ENCODE data around the gene IGSF8.
A peak's percentile ranks its signal among the peaks of the same experiment; 100 is the strongest.

The IGSF8 gene, protein sequence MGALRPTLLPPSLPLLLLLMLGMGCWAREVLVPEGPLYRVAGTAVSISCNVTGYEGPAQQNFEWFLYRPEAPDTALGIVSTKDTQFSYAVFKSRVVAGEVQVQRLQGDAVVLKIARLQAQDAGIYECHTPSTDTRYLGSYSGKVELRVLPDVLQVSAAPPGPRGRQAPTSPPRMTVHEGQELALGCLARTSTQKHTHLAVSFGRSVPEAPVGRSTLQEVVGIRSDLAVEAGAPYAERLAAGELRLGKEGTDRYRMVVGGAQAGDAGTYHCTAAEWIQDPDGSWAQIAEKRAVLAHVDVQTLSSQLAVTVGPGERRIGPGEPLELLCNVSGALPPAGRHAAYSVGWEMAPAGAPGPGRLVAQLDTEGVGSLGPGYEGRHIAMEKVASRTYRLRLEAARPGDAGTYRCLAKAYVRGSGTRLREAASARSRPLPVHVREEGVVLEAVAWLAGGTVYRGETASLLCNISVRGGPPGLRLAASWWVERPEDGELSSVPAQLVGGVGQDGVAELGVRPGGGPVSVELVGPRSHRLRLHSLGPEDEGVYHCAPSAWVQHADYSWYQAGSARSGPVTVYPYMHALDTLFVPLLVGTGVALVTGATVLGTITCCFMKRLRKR

GRCh38 chr1:160097911-160098851 is at the start of gene IGSF8:
Gene IGSF8 (minus strand): TSS chr1:160098619. CDS start chr1:160098472, 147 bp downstream.
- peak in 1 of 2 experiments; percentile 78 for DNase-seq

DNA sequence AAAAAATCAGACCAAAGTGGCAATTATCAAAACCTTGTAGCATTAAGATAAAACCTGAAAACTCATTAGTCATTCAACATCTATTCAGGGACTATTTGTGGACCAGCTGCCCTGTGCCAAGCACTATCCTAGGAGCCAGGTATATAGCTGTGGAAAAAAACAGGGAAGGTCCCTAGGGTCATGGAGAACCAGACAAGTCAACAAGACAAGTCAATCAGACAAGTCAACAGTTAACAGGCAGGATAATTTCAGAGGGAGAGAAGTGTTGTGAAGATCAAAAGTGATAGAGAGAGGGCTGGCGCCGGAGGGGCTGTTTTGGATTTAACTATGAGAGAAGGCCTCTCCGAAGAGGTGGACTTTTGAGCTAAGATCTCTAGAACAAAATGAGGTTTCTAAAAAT is 49.7 kb upstream of the IGSF8 start:
- DNase-seq: no peak

GRCh38 chr1:160146107-160146506 is 47.7 kb upstream of the IGSF8 start:
- no peak for DNase-seq

- no peak for DNase-seq
Observed at GRCh38 chr1:160144921-160145320, 46.5 kb upstream of the IGSF8 start.

DNA sequence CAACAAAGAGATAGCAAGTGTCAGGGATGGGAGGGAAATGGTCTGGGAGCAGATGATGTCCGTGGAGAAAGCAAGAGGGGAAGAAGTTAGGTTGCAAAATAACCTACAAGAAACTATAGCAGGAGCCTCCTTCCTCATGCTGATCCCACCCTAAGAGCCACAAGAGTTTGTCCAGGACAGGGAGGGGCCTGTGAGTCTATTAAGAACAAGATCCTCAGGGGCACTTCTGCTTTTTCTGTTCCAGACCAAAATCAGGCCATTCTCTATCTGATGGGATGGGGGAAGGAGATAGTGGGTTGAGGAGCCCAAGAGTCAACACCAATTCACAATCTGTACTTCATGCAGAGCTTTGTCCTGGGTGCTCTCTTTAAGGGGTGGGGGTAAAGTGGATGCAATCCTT is 45.3 kb upstream of the IGSF8 start:
- no peak for DNase-seq

DNA sequence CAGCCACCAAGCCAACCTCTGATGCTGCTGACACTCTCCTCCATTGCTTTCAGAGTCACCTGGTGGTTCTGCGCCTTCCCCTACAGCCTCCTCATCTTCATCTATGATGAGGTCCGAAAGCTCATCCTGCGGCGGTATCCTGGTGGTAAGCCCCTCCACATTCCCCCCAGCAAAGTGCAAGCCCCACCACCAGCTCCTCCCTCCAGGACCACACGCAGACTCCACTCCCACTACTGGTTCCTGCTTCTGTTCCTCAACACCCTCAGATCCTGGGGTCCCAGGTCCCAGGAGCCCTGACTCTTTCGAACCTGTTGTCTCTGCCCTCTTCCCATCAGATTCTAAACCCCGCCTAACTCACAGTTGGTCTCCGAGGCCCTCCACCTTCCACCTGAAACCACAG is 41.4 kb upstream of the IGSF8 start:
- no peak for DNase-seq

DNA sequence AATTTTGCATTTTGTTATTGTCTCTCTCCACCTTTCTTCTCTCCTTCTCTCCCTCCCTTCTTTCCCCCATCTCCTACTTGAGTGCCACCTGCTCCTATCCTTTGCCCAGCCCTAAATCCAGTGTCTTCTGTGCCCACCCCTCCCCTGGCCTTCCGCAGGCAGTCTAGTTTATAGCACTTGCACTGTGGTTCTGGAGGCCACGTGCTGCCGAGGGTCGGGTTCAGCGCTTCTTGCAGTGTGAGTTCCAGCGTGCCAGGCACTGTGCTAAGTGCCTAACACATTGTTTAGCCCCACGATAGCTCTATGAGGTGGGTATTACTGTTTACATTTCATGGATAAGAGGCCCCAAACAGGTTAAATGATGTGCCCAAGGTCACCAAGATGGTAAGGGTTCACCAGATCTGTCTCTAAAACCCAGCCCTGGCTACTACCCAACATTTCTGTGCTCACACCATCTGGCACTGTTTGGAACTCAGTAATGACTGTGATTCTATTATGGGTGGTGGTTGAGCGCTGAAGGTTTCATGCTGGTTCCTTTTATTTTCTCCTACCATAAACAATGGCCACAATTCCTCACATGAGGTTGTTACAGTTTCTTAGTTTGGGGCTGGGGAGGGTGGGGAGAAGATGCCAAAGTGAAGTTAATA is 38.9 kb upstream of the IGSF8 start:
- DNase-seq: peak in 1 of 2 experiments; percentile 68

GRCh38 chr1:160136926-160137200 is 38.4 kb upstream of the IGSF8 start:
- DNase-seq: no peak

DNA sequence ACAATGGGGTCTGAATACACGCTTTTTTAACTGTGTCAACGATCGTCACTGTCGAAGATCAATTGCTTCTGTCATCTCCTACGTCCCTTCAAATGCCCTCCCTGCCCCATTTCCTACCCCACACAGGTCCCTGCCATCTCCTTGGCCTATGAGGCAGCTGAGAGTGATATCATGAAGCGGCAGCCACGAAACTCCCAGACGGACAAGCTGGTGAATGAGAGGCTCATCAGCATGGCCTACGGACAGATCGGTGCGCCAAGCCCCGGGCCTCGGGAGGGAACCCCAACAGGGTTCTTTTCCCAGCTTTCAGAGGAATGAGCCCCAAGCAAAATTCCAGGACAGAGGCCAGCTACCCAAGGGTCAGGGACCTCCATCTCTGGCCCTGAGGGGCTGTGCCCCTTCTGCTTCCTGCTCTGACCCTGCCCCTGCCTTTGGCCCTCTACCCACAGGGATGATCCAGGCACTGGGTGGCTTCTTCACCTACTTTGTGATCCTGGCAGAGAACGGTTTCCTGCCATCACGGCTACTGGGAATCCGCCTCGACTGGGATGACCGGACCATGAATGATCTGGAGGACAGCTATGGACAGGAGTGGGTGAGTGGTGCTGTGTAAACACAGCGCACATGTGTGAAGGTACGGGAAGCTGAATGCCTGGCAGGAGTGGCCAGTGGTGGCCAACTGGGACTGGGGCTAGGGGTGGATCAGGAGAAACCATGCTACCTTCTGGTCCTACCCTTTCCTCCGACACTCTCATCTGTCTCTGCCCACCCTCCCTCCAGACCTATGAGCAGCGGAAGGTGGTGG is 37.9 kb upstream of the IGSF8 start:
- DNase-seq: no peak

GRCh38 chr1:160134791-160135572 is 36.6 kb upstream of the IGSF8 start:
- DNase-seq: no peak

GRCh38 chr1:160133990-160134770 is 35.8 kb upstream of the IGSF8 start:
- no peak for DNase-seq

DNA sequence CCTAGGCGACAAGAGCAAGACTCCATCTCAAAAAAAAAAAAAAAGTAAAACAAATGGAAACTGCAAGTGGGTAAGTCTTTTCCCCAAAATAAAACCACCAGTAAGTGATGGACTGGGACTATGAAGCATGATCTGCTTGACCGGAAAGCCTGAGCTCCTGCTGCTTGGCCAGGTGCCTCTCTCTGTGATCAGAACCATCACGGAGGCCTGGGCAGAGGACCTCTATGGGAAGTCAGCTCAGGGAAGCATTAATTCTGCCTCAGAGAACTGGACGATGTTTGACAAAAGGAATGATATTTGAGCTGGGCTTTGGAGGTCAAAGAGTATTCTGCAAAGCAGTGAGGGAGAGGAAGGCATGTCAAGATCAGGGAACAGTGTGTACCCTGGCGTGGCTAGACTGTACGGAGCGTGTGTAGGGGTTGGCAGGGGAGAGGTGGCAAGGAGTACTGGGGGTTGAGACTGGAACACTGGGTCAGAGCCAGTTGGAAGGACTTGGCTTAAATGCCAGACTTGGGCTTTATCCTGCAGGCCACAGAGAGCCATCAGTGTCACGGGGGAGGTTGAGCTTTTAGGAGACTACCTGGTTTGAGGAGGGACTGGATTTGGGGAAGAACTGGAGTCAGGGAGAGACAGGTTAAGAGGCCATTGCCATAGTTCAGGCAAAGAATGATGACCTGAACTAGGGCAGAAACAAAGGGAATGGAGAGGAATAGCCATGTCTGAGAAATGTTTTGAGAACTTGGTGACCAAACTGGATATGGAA is 33.6 kb upstream of the IGSF8 start:
- DNase-seq: no peak

- DNase-seq: no peak
Observed at GRCh38 chr1:160130939-160131338, 32.5 kb upstream of the IGSF8 start.

- DNase-seq: no peak
Observed at GRCh38 chr1:160130486-160130885, 32.1 kb upstream of the IGSF8 start.

DNA sequence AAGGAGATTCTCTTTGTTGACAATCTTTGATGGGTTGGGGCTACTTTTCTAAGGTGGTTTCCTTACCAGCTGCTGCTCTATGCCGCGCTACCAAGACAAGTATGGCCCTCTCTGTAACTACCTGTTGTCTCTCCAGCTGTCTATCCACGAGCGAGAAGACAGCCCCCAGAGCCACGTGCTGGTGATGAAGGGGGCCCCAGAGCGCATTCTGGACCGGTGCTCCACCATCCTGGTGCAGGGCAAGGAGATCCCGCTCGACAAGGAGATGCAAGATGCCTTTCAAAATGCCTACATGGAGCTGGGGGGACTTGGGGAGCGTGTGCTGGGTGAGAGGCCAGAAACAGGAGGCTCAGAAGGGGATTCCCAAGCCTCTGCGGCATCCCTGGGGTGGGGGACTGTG is 31.5 kb upstream of the IGSF8 start:
- no peak for DNase-seq

DNA sequence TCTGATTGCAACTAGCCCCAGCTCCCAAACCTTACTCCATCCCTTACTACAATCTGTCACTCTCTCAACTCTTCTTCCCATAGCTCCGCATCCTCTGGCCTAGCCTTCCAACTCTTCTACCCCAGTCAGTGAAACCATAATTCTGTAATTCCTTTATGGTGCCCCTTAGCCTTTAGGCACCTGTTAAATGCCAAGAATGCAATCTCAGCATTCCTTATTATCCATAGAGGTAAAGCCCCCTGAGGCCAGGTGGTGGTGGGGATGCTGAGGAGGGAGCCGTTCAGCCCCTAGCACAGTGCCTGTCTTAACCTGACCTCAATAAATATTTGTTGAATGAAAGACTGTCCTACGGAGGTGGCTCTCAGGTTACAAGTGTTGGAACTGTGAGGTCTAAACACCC is 31.1 kb upstream of the IGSF8 start:
- no peak for DNase-seq

DNA sequence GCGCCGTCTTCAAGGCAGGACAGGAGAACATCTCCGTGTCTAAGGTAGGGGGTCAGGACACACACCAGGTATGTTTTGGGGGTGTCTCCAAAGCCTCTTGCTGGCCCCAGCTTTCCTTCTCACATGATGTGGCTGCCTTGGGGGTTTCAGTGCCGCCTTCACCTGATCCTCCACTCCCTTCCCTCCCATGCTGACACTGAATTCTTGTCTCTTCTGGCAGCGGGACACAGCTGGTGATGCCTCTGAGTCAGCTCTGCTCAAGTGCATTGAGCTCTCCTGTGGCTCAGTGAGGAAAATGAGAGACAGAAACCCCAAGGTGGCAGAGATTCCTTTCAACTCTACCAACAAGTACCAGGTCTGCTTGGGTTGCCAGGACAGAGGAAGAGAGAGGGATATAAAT is 30.6 kb upstream of the IGSF8 start:
- DNase-seq: no peak

- DNase-seq: no peak
Observed at GRCh38 chr1:160128636-160129035, 30.2 kb upstream of the IGSF8 start.

DNA sequence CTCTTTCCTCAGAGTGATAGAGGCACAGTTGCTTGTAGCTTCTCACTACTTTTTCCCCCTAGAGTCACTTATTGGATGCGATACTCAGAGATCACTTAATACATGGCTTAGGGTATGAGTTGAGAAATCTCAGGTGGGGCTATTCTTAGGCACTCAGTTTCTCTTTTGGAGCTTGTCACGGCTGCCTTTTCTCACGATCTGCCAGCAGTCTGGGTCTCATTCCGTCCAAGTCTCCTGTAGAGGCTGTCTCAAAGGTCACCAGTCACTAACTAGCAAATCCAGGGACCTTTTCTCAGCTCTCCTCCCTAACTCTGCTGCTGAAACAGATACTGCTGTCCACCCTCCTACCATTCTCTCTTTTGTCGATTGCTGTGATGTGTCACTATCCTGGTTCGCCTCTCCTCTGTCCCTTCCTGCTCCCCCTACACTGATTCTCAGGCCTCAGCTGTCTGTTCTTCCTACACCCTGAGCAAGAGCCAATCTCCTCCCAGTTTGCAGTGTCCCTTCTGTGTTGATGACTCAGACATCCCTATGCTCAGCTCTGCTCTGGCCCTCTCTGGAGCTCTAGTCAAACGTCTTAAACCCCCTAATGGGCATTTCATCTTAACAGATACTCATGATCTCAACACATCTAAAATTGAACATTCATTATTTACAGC is 29.6 kb upstream of the IGSF8 start:
- no peak for DNase-seq
